Limb (tissue), 2 donors: ENCODE results near the gene C1orf21.
A peak's percentile ranks its signal among the peaks of the same experiment; 100 is the strongest.

Source experiments
- DNase-seq, 2 donors: peaks; one replicate each; pipeline ENCODE4 v3.0.0-alpha.2; 2016; ENCODE audit errors: extremely low spot score in 2 of 2

Gene C1orf21

GRCh38 chr1:184555665-184556641 is 169.1 kb downstream of the C1orf21 start:
- DNase-seq, result no peak

- no peak for DNase-seq
These were observed 169.8 kb downstream of the C1orf21 start for GRCh38 chr1:184556665-184557064.

GRCh38 chr1:184557423-184558347 is 170.9 kb downstream of the C1orf21 start:
- DNase-seq, result no peak

- DNase-seq, result no peak
These were observed 171.9 kb downstream of the C1orf21 start for GRCh38 chr1:184558691-184559090.

- no peak for DNase-seq
These were observed 172.4 kb downstream of the C1orf21 start for GRCh38 chr1:184559117-184559713.

GRCh38 chr1:184562806-184563205 is 176.0 kb downstream of the C1orf21 start:
- DNase-seq, result no peak

GRCh38 chr1:184563308-184563707 is 176.5 kb downstream of the C1orf21 start:
- DNase-seq, result peak in 1 of 2 donors; percentile 54

GRCh38 chr1:184567009-184567408 is 180.2 kb downstream of the C1orf21 start:
- no peak for DNase-seq

GRCh38 chr1:184567637-184568036 is 180.8 kb downstream of the C1orf21 start:
- DNase-seq, result no peak

GRCh38 chr1:184568148-184568547 is 181.3 kb downstream of the C1orf21 start:
- no peak for DNase-seq

- DNase-seq, result no peak
These were observed 182.3 kb downstream of the C1orf21 start for GRCh38 chr1:184569106-184569505.

- DNase-seq, result no peak
These were observed 187.8 kb downstream of the C1orf21 start for GRCh38 chr1:184574588-184574987.

- DNase-seq, result no peak
These were observed 190.0 kb downstream of the C1orf21 start for GRCh38 chr1:184576822-184577221.

- DNase-seq, result peak in 1 of 2 donors; percentile 53
These were observed 190.5 kb downstream of the C1orf21 start for GRCh38 chr1:184577319-184577718.

- DNase-seq, result no peak
These were observed 195.6 kb downstream of the C1orf21 start for GRCh38 chr1:184582411-184582810.

- DNase-seq, result no peak
These were observed 197.0 kb downstream of the C1orf21 start for GRCh38 chr1:184583849-184584248.

- DNase-seq, result no peak
These were observed 201.9 kb downstream of the C1orf21 start for GRCh38 chr1:184588701-184589100.

- DNase-seq, result no peak
These were observed 203.4 kb downstream of the C1orf21 start for GRCh38 chr1:184590163-184590750.

- DNase-seq, result no peak
These were observed 206.8 kb downstream of the C1orf21 start for GRCh38 chr1:184593597-184593996.

- no peak for DNase-seq
These were observed 208.8 kb downstream of the C1orf21 start for GRCh38 chr1:184595596-184595995.

- no peak for DNase-seq
These were observed 210.3 kb downstream of the C1orf21 start for GRCh38 chr1:184596950-184597645.
